ENCODE measurements around the gene TFF3.

- TF ChIP-seq POLR2A (IDR thresholded peaks at IDR 0.05), result no peak
- no peak for TF ChIP-seq CTCF (IDR thresholded peaks at IDR 0.05)
Measured at GRCh38 chr21:42296501-42296900, 18.7 kb downstream of the TFF3 start.
